Measurements from ENCODE around the gene PDE8B.
"Not testable (repeated sequence)": the region's sequence is repeated elsewhere in the genome, so short reads cannot be mapped to it uniquely, and the experiment has no call there.

PDE8B gene

DNA sequence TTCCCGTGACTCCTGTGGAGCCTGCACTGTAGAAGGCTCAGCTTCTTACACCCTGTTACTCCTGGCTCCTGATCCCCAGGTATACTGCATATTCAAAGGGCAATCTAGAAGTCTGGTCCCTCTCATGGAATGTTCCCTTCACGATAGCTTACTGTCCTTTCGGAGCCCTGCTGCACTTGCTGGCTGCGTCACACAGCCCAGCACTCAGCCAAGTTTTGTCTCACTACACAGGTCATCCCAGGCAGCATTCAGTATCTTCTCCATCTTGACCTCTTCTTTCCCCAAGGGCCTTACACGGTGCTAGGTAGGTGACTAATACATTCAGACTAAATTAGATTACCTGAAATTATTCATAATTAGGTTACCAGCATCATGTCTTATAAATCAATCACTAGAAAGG is 157.9 kb downstream of the PDE8B start:
- no peak for DNase-seq

DNA sequence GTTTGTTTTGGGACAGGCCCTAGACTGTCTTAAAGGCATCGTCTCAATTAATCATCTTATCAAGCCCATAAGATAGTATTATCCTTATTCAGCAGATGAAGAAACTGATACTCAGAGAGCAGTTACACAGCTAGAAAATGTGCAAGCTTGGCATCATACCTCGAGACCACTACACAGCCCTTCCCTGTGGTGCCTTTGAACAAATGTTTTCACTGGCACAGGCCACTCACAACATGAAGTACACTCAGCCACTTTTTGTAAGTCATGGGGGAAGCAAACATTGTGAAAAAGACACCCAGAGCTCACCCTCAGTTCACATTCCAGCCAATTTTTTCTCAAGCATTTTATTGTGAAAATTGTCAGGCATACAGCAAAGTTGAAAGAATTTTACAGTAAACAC is 159.1 kb downstream of the PDE8B start:
- DNase-seq: no peak

DNA sequence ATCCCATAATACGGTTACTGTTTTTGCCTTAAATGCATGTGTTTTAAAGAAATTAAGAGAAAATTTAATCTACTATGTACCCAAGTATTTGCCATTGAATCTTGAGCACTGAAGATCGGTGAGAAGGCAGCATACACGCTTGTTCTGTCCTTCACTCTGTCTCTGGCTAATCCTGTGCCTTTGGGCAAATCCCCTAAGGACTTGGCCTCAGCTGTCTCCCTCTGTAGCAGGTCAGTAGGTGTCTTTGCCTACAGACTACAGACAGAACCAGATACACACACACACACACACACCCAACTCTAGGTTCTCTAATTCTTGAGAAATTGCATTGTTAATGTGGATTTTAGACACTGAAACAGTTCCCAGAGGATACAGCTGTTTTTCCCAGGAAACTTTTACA is 164.2 kb downstream of the PDE8B start:
- DNase-seq: no peak

DNA sequence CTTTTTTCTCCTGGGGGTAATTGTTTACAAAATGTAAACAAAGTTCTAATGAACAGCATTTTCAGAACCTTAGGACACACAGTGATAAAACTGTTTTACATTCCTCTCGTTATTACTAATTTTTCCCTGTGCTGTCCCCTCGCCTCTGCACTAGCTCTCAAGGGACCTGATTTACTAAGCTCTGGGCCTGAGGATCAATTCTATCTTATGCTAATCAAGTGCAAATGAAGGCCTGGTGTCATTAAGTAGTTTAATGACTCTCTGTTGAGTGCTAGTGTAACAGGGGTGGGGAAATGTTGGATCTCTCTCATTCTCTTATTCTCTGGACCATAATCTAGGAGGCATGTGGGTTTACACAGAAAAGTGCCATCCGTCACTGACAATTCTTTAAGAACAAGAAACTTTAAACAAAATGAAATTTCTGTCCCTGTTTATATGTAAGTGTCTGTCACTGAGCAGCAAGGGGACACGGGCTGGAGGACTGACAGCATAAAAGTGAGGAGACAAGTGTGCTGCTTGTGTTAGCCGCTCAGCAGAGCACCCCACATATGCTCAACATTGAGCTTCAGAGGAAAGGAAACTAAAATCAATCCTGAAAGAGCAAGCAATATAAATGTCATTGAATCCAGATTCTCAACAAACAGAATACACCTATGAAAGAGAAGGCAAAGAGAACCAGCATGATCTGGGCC is 166.3 kb downstream of the PDE8B start:
- DNase-seq: no peak

DNA sequence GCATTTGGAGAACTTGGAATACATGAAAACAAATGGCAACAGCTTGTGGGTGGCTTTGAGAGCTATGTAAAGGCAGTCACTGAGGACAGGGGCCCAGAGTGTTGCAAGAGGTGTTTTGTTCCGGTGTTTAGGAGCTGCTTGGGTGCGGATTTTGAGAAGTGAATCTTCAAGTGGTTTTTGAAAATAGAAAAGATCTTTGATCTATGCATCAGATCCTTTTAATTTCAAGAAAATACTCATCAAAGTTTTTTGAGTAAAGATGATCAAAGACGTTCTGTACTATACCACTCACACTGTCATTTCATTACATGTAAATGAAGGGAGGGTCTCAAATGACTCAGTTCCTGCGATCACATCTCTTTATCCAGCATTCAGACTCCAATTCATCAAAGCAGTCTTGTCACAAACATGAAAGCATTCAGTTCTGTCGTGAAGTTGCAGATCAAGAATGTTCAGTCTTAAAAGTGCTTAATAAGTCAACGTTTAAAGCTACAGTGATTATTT is 169.1 kb downstream of the PDE8B start:
- no peak for DNase-seq

DNA sequence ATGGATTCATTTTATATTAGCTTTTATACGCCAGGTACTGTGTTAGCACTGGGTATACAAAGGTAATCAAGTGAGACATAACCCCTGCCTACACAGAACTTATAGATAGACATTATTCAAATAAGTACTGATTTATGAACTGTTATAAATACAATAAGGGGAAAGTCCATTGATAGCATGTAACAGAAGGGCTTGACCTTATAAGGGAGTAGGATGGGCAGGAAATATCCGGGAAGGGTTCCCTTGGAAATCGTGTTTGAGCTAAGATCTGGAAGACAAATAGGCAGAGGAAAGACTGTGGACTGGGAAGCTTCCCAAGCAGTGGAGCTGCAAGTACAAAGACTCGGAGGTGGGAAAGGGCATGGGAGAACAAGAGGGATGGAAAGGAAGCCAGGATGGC is 170.2 kb downstream of the PDE8B start:
- DNase-seq: no peak

DNA sequence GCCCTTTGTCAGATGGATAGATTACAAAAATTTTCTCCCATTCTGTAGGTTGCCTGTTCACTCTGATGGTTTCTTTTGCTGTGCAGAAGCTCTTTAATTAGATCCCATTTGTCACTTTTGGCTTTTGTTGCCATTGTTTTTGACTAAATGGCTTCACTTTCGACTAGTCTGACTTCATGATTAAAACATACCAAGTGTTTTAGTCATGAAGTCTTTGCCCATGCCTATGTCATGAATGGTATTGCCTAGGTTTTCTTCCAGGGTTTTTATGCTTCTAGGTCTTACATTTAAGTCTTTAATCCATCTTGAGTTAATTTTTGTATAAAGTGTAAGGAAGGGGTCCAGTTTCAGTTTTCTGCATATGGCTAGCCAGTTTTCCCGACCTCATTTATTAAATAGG is 172.9 kb downstream of the PDE8B start:
- not testable (repeated sequence) for DNase-seq

DNA sequence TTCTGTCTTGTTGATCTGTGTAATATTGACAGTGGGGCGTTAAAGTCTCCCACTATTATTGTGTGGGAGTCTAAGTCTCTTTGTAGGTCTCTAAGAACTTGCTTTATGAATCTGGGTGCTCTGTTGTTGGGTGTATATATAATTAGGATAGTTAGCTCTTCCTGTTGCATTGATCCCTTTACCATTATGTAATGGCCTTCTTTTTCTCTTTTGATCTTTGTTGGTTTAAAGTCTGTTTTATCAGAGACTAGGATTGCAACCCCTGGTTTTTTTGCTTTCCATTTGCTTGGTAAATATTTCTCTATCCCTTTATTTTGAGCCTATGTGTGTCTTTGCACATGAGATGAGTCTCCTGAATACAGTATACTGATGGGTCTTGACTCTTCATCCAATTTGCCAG is 175.9 kb downstream of the PDE8B start:
- DNase-seq: not testable (repeated sequence)

DNA sequence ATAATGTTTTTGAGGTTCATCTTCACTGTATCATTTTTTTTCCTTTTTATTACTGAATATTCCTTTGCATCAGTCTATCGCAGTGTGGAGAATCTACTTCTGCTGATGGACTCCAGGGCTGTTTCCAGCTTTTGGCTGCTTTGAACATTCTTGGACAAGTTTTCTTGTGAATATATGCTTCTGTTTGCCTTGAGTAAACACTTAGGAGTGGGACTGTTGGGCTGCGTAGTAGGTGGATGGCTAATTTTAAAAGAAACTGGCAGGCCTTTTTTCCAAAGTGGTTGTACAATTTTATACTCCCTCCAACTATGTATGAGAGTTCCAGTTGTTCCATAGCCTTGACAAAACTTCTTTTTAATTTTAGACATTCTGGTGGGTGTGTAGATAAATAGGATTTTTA is 179.3 kb downstream of the PDE8B start:
- DNase-seq: no peak

DNA sequence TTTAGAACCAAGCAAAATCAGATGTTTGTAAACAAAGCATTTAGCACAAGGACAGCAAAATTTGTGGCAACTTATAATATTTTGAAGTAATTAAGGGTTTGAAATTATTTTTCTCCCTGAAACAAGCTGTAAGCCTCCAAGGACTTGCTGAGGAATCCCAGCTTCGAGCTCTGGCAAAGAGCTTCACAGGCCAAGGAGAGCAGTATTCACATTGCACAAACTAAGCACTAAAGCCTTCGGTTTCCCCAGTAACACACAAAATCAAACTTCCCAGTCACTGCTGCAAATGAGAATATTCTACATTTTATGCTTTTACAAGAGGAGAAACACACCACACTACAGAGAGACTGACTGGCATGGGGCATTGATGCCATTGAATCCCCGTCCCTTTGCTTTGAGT is 179.7 kb downstream of the PDE8B start:
- no peak for DNase-seq

DNA sequence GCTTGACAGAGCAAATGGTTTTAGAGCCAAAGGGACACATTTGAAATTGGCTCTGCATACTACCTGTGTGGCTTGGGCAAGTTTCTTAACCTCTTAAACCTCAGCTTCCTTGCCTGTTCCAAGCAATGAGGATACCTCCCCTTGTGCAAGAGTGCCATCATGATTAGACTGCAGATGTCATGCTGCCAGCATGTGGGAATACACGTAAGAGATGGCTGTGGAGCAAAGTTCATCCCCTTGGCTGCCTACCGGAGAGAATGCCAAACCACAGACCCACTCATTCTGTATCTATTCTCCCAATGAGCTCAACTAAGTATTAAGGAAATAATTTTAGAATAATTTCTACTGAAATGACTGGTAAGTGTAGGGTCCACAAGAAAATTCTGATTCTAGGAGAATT is 180.3 kb downstream of the PDE8B start:
- DNase-seq: no peak

DNA sequence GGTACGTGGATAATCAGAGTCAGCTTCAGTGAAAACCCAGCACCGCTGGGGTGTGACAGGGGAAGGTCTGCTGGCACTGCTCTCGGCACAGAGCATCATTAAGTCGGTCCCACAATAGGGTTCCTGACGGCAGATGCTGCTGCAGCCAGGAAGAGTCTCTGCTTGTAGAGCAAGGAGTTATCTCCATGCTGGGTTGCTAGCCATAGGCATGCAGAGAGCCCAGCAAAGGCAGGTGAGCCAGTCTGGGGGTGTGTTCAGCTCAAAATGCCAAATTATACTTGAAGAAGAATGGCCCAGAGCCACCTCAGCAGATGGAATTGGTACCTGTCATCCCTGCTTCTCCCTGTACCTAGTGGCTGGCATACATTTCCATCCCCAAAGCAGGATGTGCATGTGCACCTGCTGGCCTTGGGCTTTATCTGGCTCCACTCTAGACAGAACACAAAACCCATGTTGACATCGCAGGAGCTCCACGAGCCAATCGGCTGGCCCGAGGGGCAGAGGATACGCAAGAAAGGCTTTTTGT is 180.8 kb downstream of the PDE8B start:
- no peak for DNase-seq

DNA sequence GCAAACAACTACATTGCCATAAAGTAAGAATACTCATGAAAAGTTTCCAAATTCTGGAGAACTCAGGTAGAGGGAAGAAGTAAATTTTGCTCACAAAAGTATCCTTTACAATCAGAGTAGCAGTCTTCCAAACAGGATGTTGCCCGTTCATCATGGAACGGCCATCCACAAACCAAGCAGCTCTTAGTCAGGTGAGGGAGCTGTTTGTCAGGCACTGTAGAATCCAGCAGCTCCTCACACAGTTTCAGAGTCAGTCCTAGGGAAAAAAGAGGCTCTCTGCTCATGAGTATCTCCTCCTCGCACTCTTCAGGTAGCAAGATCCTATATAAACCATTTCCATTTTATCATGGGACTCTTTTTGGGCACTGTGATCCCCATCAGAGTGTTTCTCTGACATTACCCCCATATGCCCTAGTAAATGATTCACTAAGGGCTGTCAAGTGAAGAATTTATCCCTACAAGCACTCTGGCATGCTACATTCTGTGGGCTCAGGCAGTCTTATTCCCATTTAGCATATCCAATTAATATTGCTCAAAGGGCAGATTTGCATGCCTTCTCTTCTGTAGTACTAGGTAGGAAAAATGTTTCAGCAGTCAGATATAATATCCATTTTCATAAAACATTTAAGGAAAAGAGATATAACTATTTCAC is 183.7 kb downstream of the PDE8B start:
- DNase-seq: no peak

DNA sequence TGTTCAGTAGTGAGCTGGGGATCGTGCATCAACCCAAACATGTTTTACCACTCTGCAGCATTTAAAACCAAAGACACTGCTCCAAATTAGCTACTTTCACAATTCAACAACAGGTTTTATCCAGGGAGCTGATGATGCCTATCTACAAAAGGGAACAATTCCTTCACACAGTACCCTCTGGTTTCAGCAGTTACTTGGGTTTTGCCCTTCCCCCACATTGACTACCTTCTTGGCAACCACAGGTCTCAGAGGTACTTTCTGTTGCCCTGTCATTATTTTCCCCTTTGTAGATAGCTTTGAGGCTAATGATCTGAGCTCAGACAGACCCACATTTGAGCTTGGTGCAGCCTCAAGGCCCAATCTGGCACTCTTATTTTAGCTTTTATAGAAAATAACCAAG is 185.5 kb downstream of the PDE8B start:
- DNase-seq: no peak

DNA sequence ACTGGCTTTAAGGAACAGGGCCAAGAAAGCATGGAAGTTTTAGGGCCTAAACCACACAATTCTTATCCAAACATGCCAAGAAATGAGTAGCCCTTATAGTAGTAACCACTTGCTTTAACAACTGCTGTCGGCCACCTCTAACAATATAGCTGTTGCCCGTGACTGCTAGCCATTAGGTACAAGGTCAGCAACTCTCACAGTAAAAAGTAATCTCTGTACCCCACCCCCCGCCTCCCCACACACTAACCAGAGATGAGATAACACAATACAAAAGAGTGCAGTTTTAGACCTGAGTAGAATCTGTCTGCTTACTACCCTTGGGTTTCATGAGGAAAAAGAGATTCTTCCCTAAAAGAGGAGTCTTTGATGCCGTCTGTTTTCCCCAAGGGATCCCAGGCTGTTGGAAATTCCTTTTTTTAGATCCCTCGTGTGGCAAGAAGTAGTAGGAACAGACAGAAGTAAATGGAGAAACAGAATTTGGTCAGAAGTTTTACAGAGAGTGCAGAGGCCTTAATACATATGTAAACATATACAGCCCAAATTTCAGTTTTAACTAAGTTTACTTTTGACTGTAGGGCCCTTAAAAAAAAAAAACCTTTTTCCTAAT is 187.3 kb downstream of the PDE8B start:
- DNase-seq: no peak

DNA sequence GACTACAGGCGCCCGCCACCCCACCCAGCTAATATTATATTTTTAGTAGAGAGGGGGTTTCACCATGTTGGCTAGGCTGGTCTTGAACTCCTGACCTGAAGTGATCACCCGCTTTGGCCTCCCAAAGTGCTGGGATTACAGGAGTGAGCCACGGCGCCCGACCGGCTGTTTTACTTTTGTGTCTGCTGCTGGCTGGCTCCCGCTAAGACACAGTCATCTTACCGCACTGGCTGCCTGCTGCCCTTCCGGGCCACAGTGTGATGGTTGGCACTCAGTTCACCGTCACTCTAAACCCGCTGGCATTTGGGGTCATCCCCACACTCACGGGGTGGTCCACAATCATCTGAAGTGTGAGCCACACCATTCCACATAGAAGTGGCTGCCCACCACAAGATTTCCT is 188.0 kb downstream of the PDE8B start:
- no peak for DNase-seq

DNA sequence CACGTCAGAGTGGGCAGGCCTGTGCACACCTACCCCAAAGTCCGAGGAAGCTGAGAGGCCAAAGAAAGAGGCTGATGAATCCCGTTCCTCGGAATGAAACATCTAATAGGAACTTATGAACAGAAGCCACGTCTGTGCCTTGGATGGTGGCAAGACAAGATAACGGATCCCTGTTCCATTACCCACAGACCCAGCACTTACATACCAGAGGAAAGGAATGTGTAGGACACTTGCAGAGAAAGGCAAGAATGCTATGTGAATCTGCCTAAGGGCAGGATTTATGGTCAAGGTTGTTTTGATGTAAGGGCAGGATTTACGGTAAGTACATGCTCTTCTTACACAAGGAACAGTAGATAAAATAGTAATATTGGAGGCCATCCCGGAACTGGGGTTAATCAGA is 188.4 kb downstream of the PDE8B start:
- no peak for DNase-seq

DNA sequence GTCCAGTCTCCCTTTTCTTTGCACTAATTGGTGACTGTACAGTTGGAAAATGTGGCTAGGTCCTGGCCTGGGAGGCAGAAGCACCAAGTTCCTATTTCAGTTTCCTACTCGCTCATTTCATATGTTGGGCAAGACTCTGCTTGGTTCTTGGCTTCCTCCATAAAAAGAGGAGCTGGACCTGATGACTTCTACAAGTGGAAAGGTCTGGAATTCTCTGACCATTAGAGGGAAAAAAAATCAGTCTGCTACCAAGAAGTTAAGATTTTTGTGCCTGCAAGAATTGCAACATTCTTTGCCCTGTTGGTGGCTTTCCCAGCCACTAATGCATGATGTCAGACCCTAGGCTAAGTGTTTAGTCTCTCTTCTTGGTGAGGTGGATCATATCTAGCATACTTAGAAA is 190.2 kb downstream of the PDE8B start:
- no peak for DNase-seq

DNA sequence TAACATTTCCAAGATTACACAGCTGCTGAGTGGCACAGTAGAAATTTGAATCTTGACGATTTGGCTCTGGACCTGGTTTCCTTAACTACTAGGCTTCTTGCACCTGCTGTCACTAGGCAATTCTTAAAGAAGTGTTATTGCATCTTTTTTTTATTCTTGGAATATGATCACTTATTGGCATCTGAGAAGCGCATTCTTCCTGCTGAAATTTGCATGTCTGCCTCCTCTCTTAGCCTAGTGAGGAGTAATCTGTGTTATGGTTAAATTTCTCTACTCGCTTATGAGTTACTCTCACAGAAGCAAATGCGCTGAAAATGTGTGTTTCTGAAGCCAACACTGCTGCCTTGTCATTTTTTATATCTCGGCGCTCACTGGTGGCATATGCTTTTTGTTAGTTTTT is 192.3 kb downstream of the PDE8B start:
- DNase-seq: no peak

DNA sequence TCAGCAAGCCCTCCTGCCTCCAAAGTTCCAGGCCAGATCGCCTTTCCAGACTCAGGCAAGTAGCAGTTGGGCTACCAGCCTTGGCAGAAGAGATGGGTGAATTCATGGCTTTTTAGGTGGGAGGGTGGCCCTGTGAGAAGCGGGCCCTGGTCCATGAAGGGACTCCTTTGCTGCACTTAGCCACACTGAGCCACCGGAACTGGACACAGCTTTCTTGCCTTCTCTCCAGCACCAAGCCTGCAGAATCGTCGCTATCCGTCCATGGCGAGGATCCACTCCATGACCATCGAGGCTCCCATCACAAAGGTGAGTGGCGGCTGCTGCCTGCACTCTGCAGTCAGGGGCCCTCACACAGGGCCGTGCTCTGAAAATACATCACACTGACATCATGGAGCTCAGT is 196.7 kb downstream of the PDE8B start:
- DNase-seq: no peak

DNA sequence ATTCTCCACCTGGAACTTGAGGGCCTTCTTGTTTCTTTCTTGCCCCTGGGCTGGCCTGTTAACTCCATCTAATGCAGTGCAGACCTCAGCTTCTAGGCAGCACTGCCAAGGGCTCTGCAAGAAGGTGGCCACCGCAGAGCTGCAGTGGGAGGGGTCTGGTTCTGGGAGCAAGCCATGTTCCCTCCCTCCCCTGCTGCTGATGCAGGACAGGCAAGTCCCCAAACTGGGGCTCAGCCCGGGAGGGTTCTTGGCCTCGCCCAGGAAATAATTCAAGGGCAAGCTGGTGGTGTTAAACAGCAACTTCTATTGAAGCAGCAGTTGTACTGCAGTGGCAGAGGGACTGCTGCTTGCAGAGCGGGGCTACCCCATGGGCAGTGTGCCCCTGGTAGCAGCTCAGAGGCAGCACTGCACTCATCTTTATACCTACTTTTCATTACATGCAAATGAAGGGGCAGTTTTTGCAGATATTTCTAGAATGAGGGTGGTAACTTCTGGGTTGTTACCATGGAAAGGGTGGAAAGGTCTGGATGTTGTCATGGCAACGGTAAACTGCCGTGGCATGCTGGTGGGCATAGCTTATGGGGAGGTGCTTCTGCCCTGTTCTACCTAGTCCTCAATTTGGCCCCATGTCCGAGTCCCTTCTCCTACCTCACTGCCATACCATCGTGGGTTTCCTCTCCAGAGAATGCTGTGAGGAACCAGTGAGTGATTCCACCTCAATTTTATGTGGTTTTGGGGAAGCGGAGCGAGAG is 199.6 kb downstream of the PDE8B start:
- DNase-seq: no peak

DNA sequence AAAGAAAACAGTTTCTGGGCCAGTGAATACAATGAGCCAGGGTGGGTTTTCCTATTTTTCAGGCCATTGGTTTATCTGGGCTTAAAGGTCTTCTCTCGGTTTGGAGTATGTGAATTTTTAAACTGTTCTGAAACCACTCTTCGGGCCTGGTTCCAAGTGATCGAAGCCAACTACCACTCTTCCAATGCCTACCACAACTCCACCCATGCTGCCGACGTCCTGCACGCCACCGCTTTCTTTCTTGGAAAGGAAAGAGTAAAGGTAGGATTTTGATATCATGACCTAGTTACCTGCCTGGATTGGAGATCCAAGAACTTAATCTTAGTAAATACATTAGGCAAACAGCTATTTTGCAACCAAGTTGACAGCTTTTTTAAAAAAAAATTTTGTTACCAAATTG is 202.6 kb downstream of the PDE8B start:
- DNase-seq: no peak

DNA sequence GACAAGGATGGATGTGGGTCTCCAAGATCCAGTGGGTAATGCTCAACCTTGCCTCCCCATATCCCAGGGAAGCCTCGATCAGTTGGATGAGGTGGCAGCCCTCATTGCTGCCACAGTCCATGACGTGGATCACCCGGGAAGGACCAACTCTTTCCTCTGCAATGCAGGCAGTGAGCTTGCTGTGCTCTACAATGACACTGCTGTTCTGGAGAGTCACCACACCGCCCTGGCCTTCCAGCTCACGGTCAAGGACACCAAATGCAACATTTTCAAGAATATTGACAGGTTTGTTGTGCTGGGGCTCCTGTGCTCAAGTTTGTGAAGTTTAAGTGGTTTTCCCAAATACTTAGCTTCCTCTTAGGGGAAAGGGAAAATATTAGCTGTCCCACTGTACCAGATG is 207.7 kb downstream of the PDE8B start:
- no peak for DNase-seq
